ENCODE results near the gene FOXR1. TPM values are rescaled to one million over a fixed set of nuclear protein-coding genes. Genes with fewer than 3 reads are reported as not detected.
"Not testable (repeated sequence)": the region's sequence is repeated elsewhere in the genome, so short reads cannot be mapped to it uniquely, and the experiment has no call there.

FOXR1 gene
- total and polyA plus RNA-seq, 7 donors, result not detected

DNA sequence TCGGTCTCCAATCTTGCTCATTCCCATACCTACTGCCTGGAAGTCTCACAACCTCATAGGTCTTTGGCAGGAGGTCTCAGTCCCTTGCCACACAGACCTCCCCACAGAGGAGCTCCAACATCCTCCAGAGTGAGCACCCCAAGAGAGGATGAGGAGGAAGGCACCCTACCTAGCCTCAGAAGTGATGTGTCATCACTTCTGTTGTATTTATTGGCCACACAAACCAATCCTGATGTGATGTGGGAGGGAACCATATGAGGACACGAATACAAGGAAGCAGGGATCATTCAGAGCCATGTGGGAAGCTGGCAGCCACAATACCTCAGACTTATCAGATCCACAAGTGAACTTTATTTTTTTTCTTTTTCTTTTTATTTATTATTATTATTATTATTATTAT, 24.5 kb upstream of the FOXR1 start:
- Histone ChIP-seq H3K27me3 (ENCODE audit: insufficient read depth in 3 of 3, low read length in 2 of 3) (peaks cover 0 to 5% (median 0%) of the 10 kb centered on the region in 3 donors), H3K27ac (no peak overlapping the region), H3K9me3 (no peaks in the 10 kb centered on the region), H3K36me3 (ENCODE audit: insufficient read depth in 1 of 2, low read depth in 1 of 2) (no peaks in the 10 kb centered on the region), H3K4me3 (no peak overlapping the region), H3K4me1 (no peaks in the 10 kb centered on the region)
- ATAC-seq (no peak), DNase-seq (no peak)
- 19 to 31% (median 29%) methylated on average over 2 of the region's 2 CpGs for WGBS, 3 donors
- intact Hi-C loops (cut with DNase I), result no loop called here
- TF ChIP-seq, protein P1, sequence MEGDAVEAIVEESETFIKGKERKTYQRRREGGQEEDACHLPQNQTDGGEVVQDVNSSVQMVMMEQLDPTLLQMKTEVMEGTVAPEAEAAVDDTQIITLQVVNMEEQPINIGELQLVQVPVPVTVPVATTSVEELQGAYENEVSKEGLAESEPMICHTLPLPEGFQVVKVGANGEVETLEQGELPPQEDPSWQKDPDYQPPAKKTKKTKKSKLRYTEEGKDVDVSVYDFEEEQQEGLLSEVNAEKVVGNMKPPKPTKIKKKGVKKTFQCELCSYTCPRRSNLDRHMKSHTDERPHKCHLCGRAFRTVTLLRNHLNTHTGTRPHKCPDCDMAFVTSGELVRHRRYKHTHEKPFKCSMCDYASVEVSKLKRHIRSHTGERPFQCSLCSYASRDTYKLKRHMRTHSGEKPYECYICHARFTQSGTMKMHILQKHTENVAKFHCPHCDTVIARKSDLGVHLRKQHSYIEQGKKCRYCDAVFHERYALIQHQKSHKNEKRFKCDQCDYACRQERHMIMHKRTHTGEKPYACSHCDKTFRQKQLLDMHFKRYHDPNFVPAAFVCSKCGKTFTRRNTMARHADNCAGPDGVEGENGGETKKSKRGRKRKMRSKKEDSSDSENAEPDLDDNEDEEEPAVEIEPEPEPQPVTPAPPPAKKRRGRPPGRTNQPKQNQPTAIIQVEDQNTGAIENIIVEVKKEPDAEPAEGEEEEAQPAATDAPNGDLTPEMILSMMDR (IDR thresholded peaks at IDR 0.05), result no peak

DNA sequence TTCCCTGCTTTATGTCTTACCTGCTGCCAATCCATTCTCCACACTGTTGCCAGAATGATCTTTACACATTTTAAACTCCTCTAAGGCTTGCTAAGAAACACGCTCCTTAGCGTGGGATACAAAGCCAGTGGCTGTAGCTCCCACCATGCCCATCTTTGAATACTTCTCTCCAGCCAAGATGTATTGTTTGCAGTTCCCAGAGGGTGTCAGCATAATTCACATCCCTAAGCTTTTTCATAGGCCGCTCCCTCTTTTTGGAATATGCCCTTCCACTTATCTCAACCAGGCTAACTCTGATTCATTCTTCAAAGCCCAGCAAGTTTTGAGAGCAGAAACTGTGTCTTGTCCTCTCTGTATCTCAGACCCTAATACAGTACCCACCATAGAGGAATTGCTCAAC, 23.6 kb upstream of the FOXR1 start:
- Histone ChIP-seq H3K4me3 (no peak overlapping the region), H3K9me3 (no peaks in the 10 kb centered on the region), H3K27me3 (ENCODE audit: insufficient read depth in 3 of 3, low read length in 2 of 3) (peaks cover 0 to 5% (median under 1%) of the 10 kb centered on the region in 3 donors), H3K36me3 (ENCODE audit: insufficient read depth in 1 of 2, low read depth in 1 of 2) (no peaks in the 10 kb centered on the region), H3K27ac (no peak overlapping the region), H3K4me1 (no peaks in the 10 kb centered on the region)
- ATAC-seq, result no peak
- WGBS, 3 donors, result 69 to 80% (median 71%) methylated on average over 3 of the region's 3 CpGs
- DNase-seq, result no peak
- intact Hi-C loops (cut with DNase I), result no loop called here
- TF ChIP-seq, protein P1 (IDR thresholded peaks at IDR 0.05), result no peak

DNA sequence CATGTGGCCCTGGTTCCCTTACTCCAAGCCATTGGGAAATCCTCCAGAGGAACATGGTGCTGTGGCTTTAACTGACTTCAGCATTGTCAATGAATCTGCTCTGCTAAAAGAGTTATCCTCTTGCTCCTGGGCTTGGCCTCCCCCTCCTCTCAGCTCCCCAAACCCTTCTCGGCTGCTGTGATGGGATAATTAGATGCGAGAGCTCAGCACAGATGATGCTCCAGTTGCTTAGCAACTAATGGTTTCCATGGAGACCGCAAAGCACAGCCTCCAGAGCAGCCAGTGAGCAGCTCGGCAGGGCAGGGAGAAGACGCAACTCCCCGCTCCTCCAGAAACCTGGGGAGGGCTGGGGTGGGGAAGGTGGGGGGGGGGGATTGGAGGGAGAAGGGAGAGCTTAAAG, 18.3 kb upstream of the FOXR1 start:
- DNase-seq (no peak), ATAC-seq (no peak)
- intact Hi-C loops (cut with DNase I), result no loop called here
- Histone ChIP-seq H3K36me3 (ENCODE audit: insufficient read depth in 1 of 2, low read depth in 1 of 2) (no peaks in the 10 kb centered on the region), H3K27ac (no peak overlapping the region), H3K4me1 (no peaks in the 10 kb centered on the region), H3K9me3 (no peaks in the 10 kb centered on the region), H3K4me3 (no peak overlapping the region), H3K27me3 (ENCODE audit: insufficient read depth in 3 of 3, low read length in 2 of 3) (peaks cover 0 to 5% (median 3%) of the 10 kb centered on the region in 3 donors)
- 35 to 52% (median 47%) methylated on average over 6 of the region's 6 CpGs for WGBS, 3 donors
- TF ChIP-seq, protein P1 (IDR thresholded peaks at IDR 0.05), result no peak

DNA sequence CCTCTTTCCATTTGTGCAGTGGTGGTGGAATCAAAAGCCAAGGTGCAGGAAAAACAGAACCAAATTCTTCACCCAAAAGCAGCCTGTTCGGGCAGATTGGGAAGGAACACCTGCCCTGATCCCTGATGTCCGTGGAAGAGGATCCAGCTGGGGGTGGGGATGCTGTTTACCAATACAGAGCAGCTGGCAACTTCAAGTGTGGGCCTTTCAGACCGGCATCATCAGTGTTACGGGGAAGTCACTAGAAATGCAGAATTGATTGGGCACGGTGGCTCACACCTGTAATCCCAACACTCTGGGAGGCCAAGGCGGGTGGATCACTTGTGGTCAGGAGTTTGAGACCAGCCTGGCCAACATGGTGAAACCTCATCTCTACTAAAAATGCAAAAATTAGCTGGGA, 17.6 kb upstream of the FOXR1 start:
- H3K9me3 ChIP-seq; intact Hi-C loops (cut with DNase I); H3K27ac ChIP-seq; H3K4me3 ChIP-seq; DNase-seq; ATAC-seq; H3K4me1 ChIP-seq; H3K36me3 ChIP-seq (ENCODE audit: insufficient read depth in 1 of 2, low read depth in 1 of 2); H3K27me3 ChIP-seq (ENCODE audit: insufficient read depth in 3 of 3, low read length in 2 of 3): not testable (repeated sequence)
- WGBS, 3 donors, result 70 to 73% (median 71%) methylated on average over 6 of the region's 6 CpGs

GRCh38 chr11:118956094-118956846, 15.3 kb upstream of the FOXR1 start, which contains the start of gene UPK2:
TSS of gene UPK2 (plus strand) at chr11:118956298. CDS start at chr11:118956351, 53 bp downstream.
- TF ChIP-seq, protein P1 (IDR thresholded peaks at IDR 0.05), result peak; percentile 94
- no peaks in the 10 kb centered on the region for H3K9me3 ChIP-seq
- DNase-seq, result peak; percentile 88 to 95
- 4 to 11% (median 7%) methylated on average over 5 to 7 of the region's 7 CpGs for WGBS, 3 donors
- H3K27me3 ChIP-seq (ENCODE audit: insufficient read depth in 3 of 3, low read length in 2 of 3), result peaks cover 0 to 5% (median 3%) of the 10 kb centered on the region in 3 donors
- intact Hi-C loops (cut with DNase I), result loop anchor here (1.0 to 2.0 kb wide), 3 partner anchors 25 to 263 kb away; no protein-coding TSS in a partner anchor
- ATAC-seq, result peak; percentile 97 to 100 (median 99)
- no peak within 1 kb of the TSS for H3K4me3 ChIP-seq
- no peak within 1 kb of the TSS for H3K27ac ChIP-seq
- H3K4me1 ChIP-seq, result no peaks in the 10 kb centered on the region
- no peaks in the 10 kb centered on the region for H3K36me3 ChIP-seq (ENCODE audit: insufficient read depth in 1 of 2, low read depth in 1 of 2)

Measured in psoas muscle (tissue), 8 donors.